HG03460 (cell line): Measurements from ENCODE around the gene MSI2.

ENCODE experiments used
- ATAC-seq: cut with Tn5 transposase; IDR thresholded peaks from one replicate; pipeline ENCODE4 v1.9.1; 2021; ENCODE audit not compliant: unreplicated experiment

MSI2 gene

DNA sequence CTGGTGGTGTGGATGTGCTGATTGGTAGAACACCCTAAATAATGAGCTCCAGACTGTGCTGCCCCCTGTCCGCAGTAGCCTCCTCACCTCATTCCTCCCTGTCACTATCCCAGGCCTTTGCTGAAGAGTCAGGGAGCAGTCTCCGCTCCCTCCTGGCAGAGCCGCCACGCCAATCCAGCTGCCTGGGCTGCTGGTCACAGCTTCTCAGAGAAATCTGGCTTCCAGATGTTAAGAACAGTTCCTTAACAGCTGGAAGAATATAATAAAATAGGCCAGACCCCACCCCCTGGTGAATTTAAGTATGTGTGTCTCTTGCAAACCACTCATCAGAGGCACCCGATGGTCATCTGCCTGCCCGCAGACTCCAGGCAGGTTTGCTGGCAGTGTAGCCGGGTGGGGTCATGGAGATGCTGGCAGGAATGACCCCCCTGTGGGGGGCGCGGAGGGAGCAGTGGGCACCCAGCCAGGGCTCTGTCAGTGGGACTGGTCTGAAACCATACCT, 327.8 kb downstream of the MSI2 start:
- no peak for ATAC-seq

- no peak for ATAC-seq
These were observed 329.2 kb downstream of the MSI2 start for GRCh38 chr17:57585341-57586195.

- no peak for ATAC-seq
These were observed 329.9 kb downstream of the MSI2 start for GRCh38 chr17:57586196-57586740.

- ATAC-seq = no peak
These were observed 330.4 kb downstream of the MSI2 start for GRCh38 chr17:57586742-57587141.

GRCh38 chr17:57587193-57587969, 331.1 kb downstream of the MSI2 start:
- no peak for ATAC-seq

DNA sequence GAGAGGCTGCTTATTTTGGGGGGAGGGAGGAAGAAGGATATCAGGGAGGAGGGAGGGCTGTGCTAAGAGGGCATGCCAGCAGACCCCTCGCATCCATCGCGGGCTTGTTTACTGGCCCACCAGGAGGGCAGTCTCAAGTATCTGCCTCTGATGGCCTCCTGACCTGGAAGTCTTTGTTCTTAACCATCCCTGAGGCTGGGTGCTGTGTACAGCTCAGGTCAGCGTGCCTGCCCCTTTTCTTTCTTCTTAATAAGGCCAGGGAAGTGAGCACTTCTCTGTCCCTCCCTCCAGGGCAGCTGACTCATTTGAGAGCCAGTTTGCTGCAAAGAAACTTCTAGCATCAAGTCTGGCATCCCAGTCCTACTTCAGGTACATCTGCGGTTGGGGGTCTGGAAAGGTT, 331.8 kb downstream of the MSI2 start:
- no peak for ATAC-seq

DNA sequence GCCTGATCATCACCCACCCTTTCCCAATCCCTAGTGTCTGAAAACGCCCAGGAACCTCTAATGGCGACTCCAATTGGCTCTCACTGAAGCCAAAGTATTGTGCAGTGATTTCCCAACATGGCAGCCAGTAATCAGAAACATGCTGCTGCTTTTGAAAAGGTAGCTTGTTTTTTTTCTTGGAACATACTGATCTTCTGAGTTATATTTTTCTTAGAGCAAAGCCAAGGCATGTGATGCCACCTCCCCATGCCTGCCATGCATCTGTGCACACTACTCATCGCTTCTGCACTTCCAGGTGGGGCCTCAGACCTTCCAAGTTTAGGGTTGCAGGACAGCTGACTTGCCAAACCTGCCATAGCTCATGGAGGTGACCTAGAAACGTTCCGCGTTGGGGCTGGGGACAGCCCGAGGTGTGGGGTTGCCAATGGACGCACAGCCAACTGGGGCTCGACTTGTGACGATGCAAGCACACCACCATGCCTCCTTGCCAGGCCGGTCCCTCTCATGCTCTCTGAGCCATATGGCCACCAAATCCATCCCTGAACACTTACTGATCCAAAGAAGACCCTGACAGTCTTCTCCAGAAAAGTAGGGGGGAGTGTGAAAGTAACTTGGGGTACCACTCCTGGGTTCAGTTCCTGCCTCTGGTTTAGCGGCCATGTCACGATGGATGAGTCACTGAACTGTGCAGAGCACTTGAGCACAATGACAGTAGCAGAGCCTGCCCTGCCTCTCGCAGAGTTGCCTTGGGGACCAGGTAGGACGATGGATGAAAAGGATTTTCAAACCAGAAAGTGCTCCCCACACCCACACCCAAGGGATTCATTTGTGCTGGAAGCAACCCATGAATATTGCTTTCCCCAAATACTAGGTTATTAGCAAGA, 333.1 kb downstream of the MSI2 start:
- ATAC-seq = no peak

GRCh38 chr17:57593739-57594462, 337.6 kb downstream of the MSI2 start:
- ATAC-seq = no peak

GRCh38 chr17:57594767-57595166, 338.4 kb downstream of the MSI2 start:
- no peak for ATAC-seq

DNA sequence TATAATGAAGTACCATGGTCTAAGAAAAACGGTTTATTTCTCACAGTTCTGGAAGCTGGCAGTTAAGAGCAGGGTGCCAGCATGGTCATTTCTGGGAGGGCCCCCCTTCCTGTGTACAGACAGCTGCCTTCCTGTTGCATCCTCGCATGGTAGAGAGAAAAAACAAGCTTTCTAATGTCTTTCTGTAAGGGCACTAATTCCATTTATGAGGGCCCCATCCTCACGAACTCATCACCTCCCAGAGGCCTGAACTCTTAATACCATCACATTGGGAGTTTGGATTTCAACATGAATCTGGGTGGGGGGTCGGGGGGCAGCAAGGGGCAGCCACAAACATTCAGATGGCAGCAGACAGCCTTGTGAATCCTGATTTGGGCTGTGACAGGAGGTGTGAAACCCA, 339.1 kb downstream of the MSI2 start:
- no peak for ATAC-seq

DNA sequence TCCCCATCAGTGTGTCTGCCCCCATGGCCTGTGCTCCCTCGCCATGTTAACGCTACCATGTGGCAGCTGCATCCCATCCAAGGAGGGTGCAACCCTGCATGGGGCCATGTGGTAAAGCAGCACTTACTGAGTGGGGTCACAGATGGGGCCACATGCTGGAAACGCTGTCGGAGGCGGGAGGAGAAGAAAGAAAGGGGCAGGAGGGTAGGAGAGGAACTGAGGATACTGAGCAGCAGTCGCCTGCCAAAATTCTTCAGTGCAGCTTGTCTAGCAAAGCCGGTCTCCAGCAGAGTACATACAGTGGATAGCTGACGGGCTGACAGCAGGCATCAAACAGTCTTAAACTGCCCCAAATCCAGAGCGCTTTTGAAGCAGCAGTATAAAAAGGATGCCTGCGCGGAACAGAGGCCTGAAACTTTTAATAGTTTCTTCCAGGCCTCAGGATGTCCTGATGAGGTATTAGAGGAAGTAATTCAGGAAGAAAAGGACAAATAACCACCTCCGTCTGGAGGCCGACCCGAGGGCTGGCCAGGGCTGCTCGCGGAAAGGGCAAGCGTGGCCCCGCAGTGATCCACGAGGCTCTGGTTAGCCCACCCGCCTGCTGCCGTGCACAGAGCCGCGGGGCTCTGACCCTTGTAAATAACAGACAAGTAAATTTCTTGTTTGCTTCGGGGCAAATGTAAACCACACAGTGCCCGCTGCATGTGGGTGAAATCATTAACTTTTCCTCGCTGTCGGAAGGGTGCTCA, 339.8 kb downstream of the MSI2 start:
- no peak for ATAC-seq

GRCh38 chr17:57597101-57597500, 340.8 kb downstream of the MSI2 start:
- no peak for ATAC-seq

DNA sequence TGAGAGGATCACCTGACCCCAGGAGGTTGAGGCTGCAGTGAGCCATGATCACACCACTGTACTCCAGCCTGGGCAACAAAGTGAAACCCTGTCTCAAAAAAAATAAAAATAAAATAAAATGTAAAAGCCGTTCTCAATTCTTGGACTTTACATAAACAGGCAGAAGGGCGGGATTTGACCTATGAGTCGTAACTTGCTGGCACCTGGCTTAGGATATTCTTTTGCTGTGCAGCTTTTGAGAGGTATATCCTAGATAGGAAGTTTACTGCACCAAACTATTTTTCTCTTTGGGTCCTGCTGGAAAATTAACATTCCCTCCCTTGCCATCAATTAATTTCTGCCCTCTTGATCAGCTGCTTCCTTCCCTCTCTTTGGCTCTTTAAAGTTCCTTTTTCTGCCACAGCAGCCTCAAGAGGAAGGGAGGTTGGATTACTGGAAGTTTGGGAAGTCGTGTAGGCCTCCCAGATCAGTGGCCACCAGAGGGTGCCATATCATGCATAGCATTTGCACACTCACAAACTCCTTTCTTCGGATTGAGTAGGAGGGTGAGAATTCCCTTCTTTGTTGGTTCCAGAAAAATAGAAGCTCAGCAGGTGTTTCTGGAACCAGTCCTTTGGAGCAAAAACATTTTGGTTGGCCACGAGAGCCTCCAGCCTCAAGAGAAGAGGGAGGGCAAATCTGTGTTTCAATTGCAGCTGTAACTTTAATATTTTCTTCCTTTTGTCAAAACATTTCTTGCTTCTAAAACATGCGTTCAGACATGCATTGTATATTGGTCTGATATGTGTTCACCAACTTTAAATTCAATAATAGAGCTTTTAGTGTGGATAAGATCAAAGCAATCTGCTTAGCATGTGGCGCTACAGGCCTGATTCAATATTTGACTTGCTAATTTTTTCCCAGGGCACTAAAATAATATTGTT, 341.5 kb downstream of the MSI2 start:
- ATAC-seq = no peak

- ATAC-seq = no peak
These were observed 343.1 kb downstream of the MSI2 start for GRCh38 chr17:57599271-57600045.

- ATAC-seq = no peak
These were observed 343.8 kb downstream of the MSI2 start for GRCh38 chr17:57600074-57600473.

DNA sequence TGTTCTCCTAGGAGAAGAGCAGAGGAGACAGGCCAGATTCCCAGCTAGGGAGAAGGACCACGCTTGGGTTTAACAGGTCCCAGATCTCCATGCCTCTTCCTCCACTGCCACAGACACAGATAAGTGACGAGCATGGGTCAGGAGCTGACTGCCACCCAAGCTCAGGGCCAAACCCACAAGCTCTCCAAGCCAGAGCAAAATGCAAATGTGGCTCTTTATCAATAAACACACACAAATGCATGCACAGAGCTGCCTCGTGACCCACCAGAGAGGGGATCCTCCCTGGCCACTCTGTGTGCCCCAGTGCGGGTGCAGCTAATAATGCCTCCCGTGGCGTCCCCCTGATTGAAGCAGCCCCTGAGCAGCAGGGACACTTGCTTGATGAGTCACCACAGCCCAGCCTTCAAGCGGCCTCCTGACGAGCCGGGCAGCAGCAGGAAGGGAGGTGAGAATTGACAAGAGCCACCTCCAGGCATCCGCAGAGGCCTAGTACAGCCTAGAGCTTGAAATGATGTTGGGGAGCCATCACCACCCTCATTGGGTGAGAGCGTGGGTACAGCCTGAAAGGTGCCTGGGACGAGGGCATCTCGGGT, 344.9 kb downstream of the MSI2 start:
- no peak for ATAC-seq

GRCh38 chr17:57602896-57603295, 346.6 kb downstream of the MSI2 start:
- no peak for ATAC-seq
